ENCODE results near the gene CALHM2.
"Not testable (repeated sequence)": the region's sequence is repeated elsewhere in the genome, so short reads cannot be mapped to it uniquely, and the experiment has no call there.

CALHM2 gene

DNA sequence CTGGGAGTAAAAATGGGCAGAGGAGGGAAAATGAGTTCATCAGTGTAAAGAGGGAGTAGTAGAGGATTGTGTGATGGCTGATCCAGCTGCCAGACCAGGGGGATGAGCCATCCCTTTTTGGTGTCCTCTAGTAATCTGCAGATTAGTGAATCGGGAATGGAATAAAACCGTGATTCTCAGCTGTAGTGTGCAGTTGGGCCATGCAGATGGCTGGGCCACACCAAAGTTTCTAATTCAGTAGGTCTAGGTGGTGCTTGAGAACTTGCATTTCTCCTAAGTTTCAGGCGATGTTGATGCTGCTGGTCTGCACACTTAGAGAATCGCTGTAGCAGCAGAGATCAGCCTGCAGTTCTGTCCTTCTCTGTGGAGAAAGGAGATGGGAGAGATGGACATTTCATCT is 33.1 kb downstream of the CALHM2 start:
- DNase-seq: no peak

GRCh38 chr10:103417601-103418000 is 34.6 kb downstream of the CALHM2 start:
- no peak for DNase-seq

DNA sequence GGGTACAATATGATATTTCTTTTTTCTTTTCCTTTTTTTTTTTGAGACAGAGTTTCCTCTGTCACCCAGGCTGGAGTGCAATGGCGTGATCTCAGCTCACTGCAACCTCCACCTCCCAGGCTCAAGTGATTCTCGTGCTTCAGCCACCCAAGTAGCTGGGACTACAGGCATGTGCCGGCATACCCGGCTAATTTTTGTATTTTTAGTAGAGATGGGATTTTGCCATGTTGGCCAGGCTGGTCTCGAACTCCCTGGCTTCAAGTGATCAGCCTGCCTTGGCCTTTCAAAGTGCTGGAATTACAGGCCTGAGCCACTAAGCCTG is 35.1 kb downstream of the CALHM2 start:
- not testable (repeated sequence) for DNase-seq

DNA sequence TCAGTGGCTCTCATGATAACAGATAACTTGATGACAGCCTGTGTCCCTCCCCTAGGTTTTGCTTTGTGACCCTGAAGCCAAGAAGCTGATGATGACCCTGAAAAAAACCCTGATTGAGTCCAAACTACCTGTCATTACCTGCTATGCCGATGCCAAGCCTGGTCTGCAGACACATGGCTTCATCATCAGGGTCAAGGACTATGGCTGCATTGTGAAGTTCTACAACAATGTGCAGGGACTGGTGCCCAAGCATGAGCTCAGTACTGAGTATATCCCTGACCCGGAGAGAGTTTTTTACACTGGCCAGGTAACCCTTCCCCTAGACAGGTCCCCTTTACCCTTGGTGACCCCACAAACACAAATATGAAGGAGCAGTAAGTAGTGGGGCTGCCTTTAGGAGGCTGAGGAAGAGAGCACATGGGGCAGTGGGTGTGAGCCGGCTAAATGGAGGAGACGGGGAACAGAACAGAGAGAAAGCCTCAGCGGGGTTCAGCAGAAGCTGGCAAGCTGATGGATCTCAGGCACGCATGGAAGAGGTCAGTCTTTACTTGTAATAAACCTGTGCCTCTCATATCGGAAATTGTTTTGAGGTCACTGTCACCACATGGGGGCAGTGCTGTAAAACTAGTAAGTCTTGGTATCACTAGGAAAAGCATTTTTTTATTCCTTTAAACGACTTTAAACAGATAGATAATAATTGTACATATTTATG is 35.6 kb downstream of the CALHM2 start:
- DNase-seq: peak in 24 of 56 donors; percentile 1 to 70 (median 10)

DNA sequence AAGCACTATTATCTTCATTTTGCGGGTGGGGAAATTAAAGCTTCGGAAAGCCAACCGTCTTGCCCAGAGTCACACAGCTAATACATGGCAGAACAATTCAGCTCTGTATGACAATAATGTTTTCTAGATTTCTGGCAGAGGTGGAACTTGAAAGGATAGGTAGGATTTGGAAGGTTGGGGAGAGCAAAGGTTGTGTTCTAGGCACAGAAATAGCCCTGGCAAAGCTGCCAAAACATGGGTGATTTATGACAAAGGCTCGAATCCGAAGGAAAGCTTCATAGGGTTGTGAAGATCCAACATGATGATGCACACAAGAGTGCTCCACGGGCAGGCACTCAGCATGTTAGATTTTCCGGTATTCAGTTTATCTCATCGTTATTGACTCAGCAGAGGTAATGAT is 36.6 kb downstream of the CALHM2 start:
- DNase-seq: no peak

GRCh38 chr10:103413564-103413963 is 38.6 kb downstream of the CALHM2 start:
- no peak for DNase-seq

GRCh38 chr10:103397191-103397825 is 54.9 kb downstream of the CALHM2 start:
- DNase-seq: no peak

GRCh38 chr10:103396789-103397087 is 55.4 kb downstream of the CALHM2 start:
- DNase-seq: no peak

All from amygdala (tissue), 56 donors.